ENCODE data around the gene ARHGAP21. TPM values are rescaled to one million over a fixed set of nuclear protein-coding genes. Genes with fewer than 3 reads are reported as not detected.

ARHGAP21 gene
- total RNA-seq, 1 experiment from 2014 or later: 115 TPM

GRCh38 chr10:24713086-24713485 lies 10.6 kb downstream of the ARHGAP21 start:
- H3K9me3 ChIP-seq (ENCODE audit: insufficient read depth, low read depth): no peaks in the 10 kb centered on the region
- H4K20me1 ChIP-seq (ENCODE audit: insufficient read depth): no peaks in the 10 kb centered on the region
- no peak overlapping the region for H3K4me2 ChIP-seq
- H3K4me3 ChIP-seq: no peak overlapping the region
- POLR2A ChIA-PET (ENCODE audit: unreplicated experiment): no interaction called here
- peaks cover 5% of the 10 kb centered on the region; the same call in 1 of the 2 replicates for H3F3A ChIP-seq (ENCODE audit: insufficient read depth, low read depth)
- peaks cover 97% of the 10 kb centered on the region for H3K79me2 ChIP-seq (ENCODE audit: low read depth)
- peaks cover 6% of the 10 kb centered on the region; the same call in 1 of the 2 replicates for H3K36me3 ChIP-seq (ENCODE audit: low read depth)
- DNase-seq: no peak
- no peak overlapping the region for H3K27ac ChIP-seq
- intact Hi-C loops (cut with micrococcal nuclease; ENCODE audit: unreplicated experiment): no loop called here
- no TSS peak for BruUV-seq (replicated peaks)
- CTCF ChIA-PET: no interaction called here
- no peaks in the 10 kb centered on the region for H3K9me2 ChIP-seq (ENCODE audit: insufficient read depth)
- peaks cover 23% of the 10 kb centered on the region for H3K4me1 ChIP-seq (replicated peaks; ENCODE audit: insufficient read depth)
- H3K27me3 ChIP-seq (ENCODE audit: insufficient read depth, low read depth): no peaks in the 10 kb centered on the region
- no peak overlapping the region for H2AFZ ChIP-seq
- TF ChIP-seq CTCF (conservative IDR thresholded peaks at IDR 0.05): no peak

- Histone ChIP-seq H2AFZ (no peak overlapping the region), H3K27me3 (ENCODE audit: insufficient read depth, low read depth) (no peaks in the 10 kb centered on the region), H3K27ac (no peak overlapping the region), H3K9me2 (ENCODE audit: insufficient read depth) (no peaks in the 10 kb centered on the region), H3K4me3 (no peak overlapping the region), H4K20me1 (ENCODE audit: insufficient read depth) (peaks cover 7% of the 10 kb centered on the region), H3F3A (ENCODE audit: insufficient read depth, low read depth) (peaks cover 5% of the 10 kb centered on the region; the same call in 1 of the 2 replicates), H3K9me3 (ENCODE audit: insufficient read depth, low read depth) (no peaks in the 10 kb centered on the region), H3K36me3 (ENCODE audit: low read depth) (no peaks in the 10 kb centered on the region), H3K4me1 (replicated peaks; ENCODE audit: insufficient read depth) (peaks cover 24% of the 10 kb centered on the region), H3K4me2 (no peak overlapping the region), H3K79me2 (ENCODE audit: low read depth) (peaks cover 97% of the 10 kb centered on the region)
- no peak for DNase-seq
- ChIA-PET POLR2A (ENCODE audit: unreplicated experiment) (interaction anchor here (0.7 kb wide), 1 partner anchor 1373 kb away, joined by 5 read pairs; no protein-coding TSS in a partner anchor), CTCF (no interaction called here)
- no peak for TF ChIP-seq EZH2 (IDR thresholded peaks at IDR 0.05; ENCODE audit: low read depth)
- no peak for TF ChIP-seq CTCF (conservative IDR thresholded peaks at IDR 0.05)
- intact Hi-C loops (cut with micrococcal nuclease; ENCODE audit: unreplicated experiment): no loop called here
- BruUV-seq (replicated peaks): no TSS peak
These were observed 12.2 kb downstream of the ARHGAP21 start for GRCh38 chr10:24711465-24711864.

- TF ChIP-seq EZH2 (IDR thresholded peaks at IDR 0.05; ENCODE audit: low read depth) (no peak), CTCF (conservative IDR thresholded peaks at IDR 0.05) (no peak)
- Histone ChIP-seq H3K79me2 (ENCODE audit: low read depth) (peaks cover 97% of the 10 kb centered on the region), H3K4me2 (no peak overlapping the region), H3K27me3 (ENCODE audit: insufficient read depth, low read depth) (no peaks in the 10 kb centered on the region), H3K9me3 (ENCODE audit: insufficient read depth, low read depth) (no peaks in the 10 kb centered on the region), H2AFZ (no peak overlapping the region), H3K27ac (no peak overlapping the region), H3K9me2 (ENCODE audit: insufficient read depth) (no peaks in the 10 kb centered on the region), H3K36me3 (ENCODE audit: low read depth) (no peaks in the 10 kb centered on the region), H3K4me1 (replicated peaks; ENCODE audit: insufficient read depth) (peaks cover 29% of the 10 kb centered on the region), H3K4me3 (no peak overlapping the region), H4K20me1 (ENCODE audit: insufficient read depth) (peaks cover 16% of the 10 kb centered on the region), H3F3A (ENCODE audit: insufficient read depth, low read depth) (peaks cover 5% of the 10 kb centered on the region; the same call in 1 of the 2 replicates)
- no TSS peak for BruUV-seq (replicated peaks)
- POLR2A ChIA-PET (ENCODE audit: unreplicated experiment): interaction anchor here (0.5 kb wide), 1 partner anchor 871 kb away, joined by 3 read pairs; no protein-coding TSS in a partner anchor
- no peak for DNase-seq
- intact Hi-C loops (cut with micrococcal nuclease; ENCODE audit: unreplicated experiment): no loop called here
- CTCF ChIA-PET: no interaction called here
These were observed 15.6 kb downstream of the ARHGAP21 start for GRCh38 chr10:24708081-24708480.
